G401 (cell line): Measurements from ENCODE around the gene VWA1. TPM values are rescaled to one million over a fixed set of nuclear protein-coding genes. Genes with fewer than 3 reads are reported as not detected.
"Not testable (repeated sequence)": the region's sequence is repeated elsewhere in the genome, so short reads cannot be mapped to it uniquely, and the experiment has no call there.

Experiments
- DNase-seq: peaks from one replicate; pipeline ENCODE4 v3.0.0-alpha.2; 2015; ENCODE audit warnings: low spot score
- in situ Hi-C: cut with HindIII; loops from 2 replicates; pipeline ENCODE4 v1.10.0; 2016; ENCODE audit warnings: low sequenced_read_pairs, mixed read lengths
- total RNA-seq: library from RNA; depleted of rRNA; stranded (reverse); fragments of >200 nt; shearing (Covaris generic); gene quantifications from 2 replicates; pipeline ENCODE4 v1.2.3, GENCODE V29; 2014

The VWA1 gene
- total RNA-seq, 1 experiment from 2014 or later, result 26.8 TPM

GRCh38 chr1:1446631-1447030, 11.1 kb downstream of the VWA1 start:
- in situ Hi-C loops, DNase-seq: not testable (repeated sequence)

GRCh38 chr1:1449099-1449739, 13.7 kb downstream of the VWA1 start, which contains the start of gene ATAD3C:
Gene ATAD3C (plus strand): TSS chr1:1449689. CDS start chr1:1450684, 995 bp downstream.
- DNase-seq, result no peak
- in situ Hi-C loops, result no loop called here

- in situ Hi-C loops, DNase-seq: not testable (repeated sequence)
Observed at GRCh38 chr1:1450616-1451015, 15.1 kb downstream of the VWA1 start.

GRCh38 chr1:1451696-1452364, 16.3 kb downstream of the VWA1 start:
- no peak for DNase-seq
- in situ Hi-C loops, result no loop called here

GRCh38 chr1:1452365-1452739, 16.9 kb downstream of the VWA1 start:
- DNase-seq, in situ Hi-C loops: not testable (repeated sequence)

GRCh38 chr1:1452882-1453281, 17.4 kb downstream of the VWA1 start:
- in situ Hi-C loops, result no loop called here
- no peak for DNase-seq

- in situ Hi-C loops, DNase-seq: not testable (repeated sequence)
Observed at GRCh38 chr1:1454286-1455056, 19.0 kb downstream of the VWA1 start.

- in situ Hi-C loops, result no loop called here
- no peak for DNase-seq
Observed at GRCh38 chr1:1455366-1455884, 19.9 kb downstream of the VWA1 start.

GRCh38 chr1:1455934-1456333, 20.4 kb downstream of the VWA1 start:
- in situ Hi-C loops, DNase-seq: not testable (repeated sequence)

- DNase-seq, in situ Hi-C loops: not testable (repeated sequence)
Observed at GRCh38 chr1:1456683-1457255, 21.3 kb downstream of the VWA1 start.

GRCh38 chr1:1459156-1459555, 23.7 kb downstream of the VWA1 start:
- in situ Hi-C loops, DNase-seq: not testable (repeated sequence)

GRCh38 chr1:1459711-1460110, 24.2 kb downstream of the VWA1 start:
- DNase-seq, in situ Hi-C loops: not testable (repeated sequence)

GRCh38 chr1:1460540-1461130, 25.1 kb downstream of the VWA1 start:
- no peak for DNase-seq
- in situ Hi-C loops, result no loop called here

GRCh38 chr1:1461721-1462317, 26.3 kb downstream of the VWA1 start:
- in situ Hi-C loops, result no loop called here
- DNase-seq, result no peak

GRCh38 chr1:1462318-1462966, 27.0 kb downstream of the VWA1 start:
- DNase-seq, result no peak
- in situ Hi-C loops, result no loop called here

GRCh38 chr1:1463312-1463711, 27.8 kb downstream of the VWA1 start:
- DNase-seq, result no peak
- in situ Hi-C loops, result no loop called here

GRCh38 chr1:1468196-1468985, 32.9 kb downstream of the VWA1 start:
- in situ Hi-C loops, DNase-seq: not testable (repeated sequence)
